K562 (cell line): Measurements from ENCODE around the gene SYNJ2. TPM values are rescaled to one million over a fixed set of nuclear protein-coding genes. Genes with fewer than 3 reads are reported as not detected.

Experiments
- ATAC-seq: fragments of 200-7000 bp; cut with Tn5 transposase; 3 replicates; pipeline ENCODE4 v1.9.1; 2020; ENCODE audit warnings: moderate library complexity
- BruUV-seq: library from RNA; stranded (reverse); fragments of 400-500 nt; replicated peaks from 2 replicates; lab custom pipeline; 2021; lab: Mats Ljungman, UMichigan
- CTCF ChIA-PET: fragments of 300-600 bp; formaldehyde crosslinking; extraction: SDS; loops from one replicate; lab custom pipeline; 2021; ENCODE audit warnings: low intra/inter-chr PET ratio; lab: Yijun Ruan, JAX
- POLR2A ChIA-PET: fragments of 300-600, 350-650 bp; sonication (Branson Sonifier 250); formaldehyde crosslinking; extraction: SDS; loops from one replicate; lab custom pipeline; 2021; ENCODE audit warnings: antibody characterized with exemption, inconsistent platforms; lab: Yijun Ruan, JAX
- DNase-seq, 4 experiments: peaks; one replicate each; pipeline versions ENCODE4 v3.0.0 to v3.0.0-alpha.2; 2011 to 2018; ENCODE audit warnings: low spot score in 3 of 4, mixed read lengths in 3 of 4; ENCODE audit errors: extremely low read depth in 1 of 4
- FAIRE-seq: peaks from 2 replicates; lab custom pipeline; 2011; peaks lifted over from hg19 to GRCh38; lab: Jason Lieb, UNC
- H2AFZ ChIP-seq: 2 replicates; pipeline ENCODE4 v1.6.0; 2011; ENCODE audit warnings: low read depth, low read length, control low read depth, inconsistent platforms
- H3K27ac ChIP-seq: fragments of 200-600 bp; 3 replicates; pipeline ENCODE4 v1.8.0; 2011; ENCODE audit warnings: low read depth, mild to moderate bottlenecking, control low read depth, inconsistent platforms, low read length, moderate library complexity, mixed read lengths; ENCODE audit errors: extremely low read depth
- H3K27me3 ChIP-seq, 2 experiments: fragments of 300-600 bp in 1 of 2; 2 replicates in 1 of 2; 3 replicates in 1 of 2; pipeline versions ENCODE4 v1.6.0 to v1.8.0; 2011; ENCODE audit warnings: inconsistent platforms in 2 of 2, low read length in 2 of 2, mild to moderate bottlenecking in 1 of 2, mixed read lengths in 1 of 2, moderate library complexity in 1 of 2; ENCODE audit not compliant: control insufficient read depth in 2 of 2, insufficient read depth in 2 of 2
- H3K36me3 ChIP-seq: fragments of 300-600 bp; 3 replicates; pipeline ENCODE4 v1.8.0; 2011; ENCODE audit warnings: mild to moderate bottlenecking, low read length, inconsistent platforms; ENCODE audit not compliant: control insufficient read depth, insufficient read depth
- H3K4me1 ChIP-seq, 2 experiments: fragments of 200-600 bp in 1 of 2; replicated peaks in 1 of 2; 2 replicates in 1 of 2; 3 replicates in 1 of 2; pipeline versions ENCODE4 v1.5.1 to v1.8.0; 2011; ENCODE audit warnings: inconsistent platforms in 2 of 2, low read length in 2 of 2, mild to moderate bottlenecking in 1 of 2, mixed read lengths in 1 of 2, moderate library complexity in 1 of 2; ENCODE audit not compliant: control insufficient read depth in 2 of 2, insufficient read depth in 2 of 2
- H3K4me2 ChIP-seq: 2 replicates; pipeline ENCODE4 v1.6.1; 2011; ENCODE audit warnings: low read length, control low read depth, inconsistent platforms, mixed read lengths; ENCODE audit not compliant: insufficient read depth
- H3K4me3 ChIP-seq: fragments of 200-600 bp; sonication (generic), shearing (Covaris generic); 2 replicates; pipeline ENCODE4 v1.5.1; 2016; ENCODE audit warnings: control low read depth, inconsistent platforms
- H3K79me2 ChIP-seq: fragments of 200-600 bp; 3 replicates; pipeline ENCODE4 v1.8.0; 2011; ENCODE audit warnings: low read length, inconsistent platforms; ENCODE audit not compliant: control insufficient read depth, insufficient read depth
- H3K9ac ChIP-seq, 2 experiments: 2 replicates each; pipeline versions ENCODE4 v1.6.0 to v1.6.1; 2011; ENCODE audit warnings: low read depth in 2 of 2, low read length in 2 of 2, control low read depth in 1 of 2, inconsistent platforms in 1 of 2, mild to moderate bottlenecking in 1 of 2, mixed read lengths in 1 of 2; ENCODE audit not compliant: insufficient read depth in 1 of 2
- H3K9me1 ChIP-seq: one replicate; pipeline ENCODE4 v1.6.0; 2011; ENCODE audit warnings: inconsistent platforms, mild to moderate bottlenecking, low read length, moderate library complexity; ENCODE audit not compliant: control insufficient read depth, insufficient read depth
- H3K9me3 ChIP-seq: replicated peaks from 2 replicates; pipeline ENCODE4 v1.5.1; 2011; ENCODE audit warnings: low read depth, low read length, inconsistent platforms; ENCODE audit not compliant: control insufficient read depth, insufficient read depth
- H4K20me1 ChIP-seq: replicated peaks from 2 replicates; pipeline ENCODE4 v1.6.1; 2011; ENCODE audit warnings: low read length, inconsistent platforms, mixed read lengths; ENCODE audit not compliant: control insufficient read depth, insufficient read depth
- CREB1 ChIP-seq, 2 experiments: sonication (generic) in 1 of 2; formaldehyde crosslinking in 1 of 2; IDR thresholded peaks; 2 replicates each; pipeline versions ENCODE4 v1.6.1 to v1.8.0; 2012 to 2022; ENCODE audit warnings: inconsistent platforms in 1 of 2, mild to moderate bottlenecking in 1 of 2, missing genetic modification reagents in 1 of 2, moderate library complexity in 1 of 2
- CTBP1 ChIP-seq: fragments of 450-650 bp; IDR thresholded peaks from 2 replicates; pipeline ENCODE4 v1.6.1; 2016; ENCODE audit warnings: borderline replicate concordance
- DMBX1 ChIP-seq: fragments of 250-450 bp; sonication (Bioruptor Pico); IDR thresholded peaks from 2 replicates; pipeline ENCODE4 v1.8.0; 2022; ENCODE audit warnings: inconsistent platforms, mild to moderate bottlenecking, moderate library complexity, borderline replicate concordance
- FOXJ3 ChIP-seq: sonication (generic); formaldehyde crosslinking; IDR thresholded peaks from 2 replicates; pipeline ENCODE4 v1.4.0; 2020; ENCODE audit warnings: mild to moderate bottlenecking, missing genetic modification reagents
- HCFC1 ChIP-seq: IDR thresholded peaks from 2 replicates; pipeline ENCODE4 v1.6.1; 2012; ENCODE audit warnings: low read depth, low read length, improper control_type of control experiment
- KDM4B ChIP-seq, 2 experiments: fragments of 450-650 bp in 1 of 2; sonication (generic) in 1 of 2; IDR thresholded peaks; 2 replicates each; pipeline ENCODE4 v1.6.1; 2016 to 2017; ENCODE audit warnings: borderline replicate concordance in 2 of 2, antibody characterized with exemption in 1 of 2, low read depth in 1 of 2, mild to moderate bottlenecking in 1 of 2
- MEF2A ChIP-seq: IDR thresholded peaks from 2 replicates; pipeline ENCODE4 v1.6.1; 2011; ENCODE audit warnings: low read depth, mild to moderate bottlenecking, low read length, moderate library complexity; ENCODE audit not compliant: control insufficient read depth
- NCOA1 ChIP-seq: fragments of 450-650 bp; IDR thresholded peaks from 2 replicates; pipeline ENCODE4 v1.6.1; 2016; ENCODE audit warnings: low read depth
- PYGO2 ChIP-seq: fragments of 450-650 bp; IDR thresholded peaks from 2 replicates; pipeline ENCODE4 v1.6.1; 2016; ENCODE audit warnings: mild to moderate bottlenecking, missing genetic modification characterization, moderate library complexity, missing compliant biosample characterization
- RBBP5 ChIP-seq: fragments of 200-600 bp; sonication (generic); IDR thresholded peaks from 2 replicates; pipeline ENCODE4 v1.6.1; 2012; ENCODE audit warnings: borderline replicate concordance, mild to moderate bottlenecking, low read length, control low read depth, inconsistent platforms; ENCODE audit not compliant: insufficient read depth, poor library complexity, severe bottlenecking
- TBL1XR1 ChIP-seq, 2 experiments: IDR thresholded peaks; 2 replicates each; pipeline ENCODE4 v1.6.1; 2012; ENCODE audit warnings: improper control_type of control experiment in 2 of 2, low read length in 2 of 2, mild to moderate bottlenecking in 1 of 2
- TBP ChIP-seq: optimal IDR thresholded peaks from 2 replicates; pipeline ENCODE3; 2011; ENCODE audit warnings: low read depth, low read length, improper control_type of control experiment
- ZKSCAN3 ChIP-seq: fragments of 250-450 bp; sonication (Bioruptor Pico); IDR thresholded peaks from 2 replicates; pipeline ENCODE4 v1.4.0; 2020
- WGBS: fragments of 100-300 bp; shearing (Covaris generic); methylation state at CpG from one replicate; pipeline ENCODE4 v1.1.6; 2016; ENCODE audit warnings: low coverage, mixed read lengths; ENCODE audit not compliant: insufficient coverage; ENCODE audit errors: missing lambda C conversion rate; 5-methylcytosine and 5-hydroxymethylcytosine counted together
- in situ Hi-C: fragments of 300-500 bp; cut with MboI; formaldehyde crosslinking; loops from 4 replicates; pipeline ENCODE4 v1.15.0; 2018; ENCODE audit warnings: inconsistent platforms, mixed read lengths
- intact Hi-C: fragments of 100-400 bp; cut with micrococcal nuclease; formaldehyde crosslinking; loops from 2 replicates; pipeline ENCODE4 v1.14.2; 2022
- polyA plus RNA-seq, 8 experiments: library from polyadenylated mRNA; depleted of rRNA in 4 of 8; stranded (reverse) in 5 of 8; unstranded in 3 of 8; fragments of >200 nt; fragmentation: Nextera tagmentation in 2 of 8; fragmentation: Illumina TruSeq in 1 of 8; extraction: Ambion mirVana in 2 of 8; extraction: Trizol in 1 of 8; gene quantifications; 2 replicates each; pipeline versions ENCODE4 v1.2.1 to v1.2.3, GENCODE V29; 2011 to 2014; ENCODE audit warnings: inconsistent platforms in 1 of 8, missing spikeins in 1 of 8
- total RNA-seq, 7 experiments: library from RNA; depleted of rRNA in 6 of 7; stranded (reverse); fragments of >200 nt in 6 of 7; fragmentation: Illumina TruSeq in 2 of 7; extraction: Trizol in 2 of 7; gene quantifications; 2 replicates each; pipeline versions ENCODE4 v1.2.1 to v1.2.3, GENCODE V29; 2011 to 2021; ENCODE audit warnings: low replicate concordance in 1 of 7
- TF ChIP-seq, protein P1 (sequence below): fragments of 250-450 bp; sonication (Bioruptor Pico); IDR thresholded peaks from 2 replicates; pipeline ENCODE4 v1.9.0; 2021; ENCODE audit warnings: mild to moderate bottlenecking, inconsistent platforms
- TF ChIP-seq, protein P2 (sequence below), 2 experiments: fragments of 450-650 bp; IDR thresholded peaks; 2 replicates each; pipeline ENCODE4 v1.6.1; 2016
- TF ChIP-seq, protein P3 (sequence below): sonication (generic); formaldehyde crosslinking; IDR thresholded peaks from 2 replicates; pipeline ENCODE4 v1.8.1; 2023; ENCODE audit warnings: mild to moderate bottlenecking, missing genetic modification reagents, moderate library complexity

Gene SYNJ2
- total and polyA plus RNA-seq, 9 of the 15 experiments (the other 6 are each of a cell fraction or from before 2014, with no cell fraction given) = 3.0 to 27.7 (median 17.8) TPM

DNA sequence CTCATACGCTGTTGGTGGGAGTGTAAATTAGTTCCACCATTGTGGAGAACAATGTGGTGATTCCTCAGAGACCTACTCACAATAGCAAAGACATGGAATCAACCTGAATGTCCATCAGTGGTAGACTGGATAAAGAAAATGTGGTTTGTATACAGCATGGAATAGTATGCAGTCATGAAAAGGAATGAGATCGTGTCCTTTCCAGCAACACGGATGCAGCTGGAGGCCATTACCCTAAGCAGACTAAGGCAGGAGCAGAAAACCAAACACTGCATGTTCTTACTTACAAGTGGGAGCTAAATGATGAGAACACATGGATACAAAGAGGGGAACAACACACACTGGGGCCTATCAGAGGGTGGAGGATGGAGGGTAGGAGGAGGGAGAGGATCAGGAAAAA is 54.6 kb downstream of the SYNJ2 start (continued):
- TF ChIP-seq, protein P1, sequence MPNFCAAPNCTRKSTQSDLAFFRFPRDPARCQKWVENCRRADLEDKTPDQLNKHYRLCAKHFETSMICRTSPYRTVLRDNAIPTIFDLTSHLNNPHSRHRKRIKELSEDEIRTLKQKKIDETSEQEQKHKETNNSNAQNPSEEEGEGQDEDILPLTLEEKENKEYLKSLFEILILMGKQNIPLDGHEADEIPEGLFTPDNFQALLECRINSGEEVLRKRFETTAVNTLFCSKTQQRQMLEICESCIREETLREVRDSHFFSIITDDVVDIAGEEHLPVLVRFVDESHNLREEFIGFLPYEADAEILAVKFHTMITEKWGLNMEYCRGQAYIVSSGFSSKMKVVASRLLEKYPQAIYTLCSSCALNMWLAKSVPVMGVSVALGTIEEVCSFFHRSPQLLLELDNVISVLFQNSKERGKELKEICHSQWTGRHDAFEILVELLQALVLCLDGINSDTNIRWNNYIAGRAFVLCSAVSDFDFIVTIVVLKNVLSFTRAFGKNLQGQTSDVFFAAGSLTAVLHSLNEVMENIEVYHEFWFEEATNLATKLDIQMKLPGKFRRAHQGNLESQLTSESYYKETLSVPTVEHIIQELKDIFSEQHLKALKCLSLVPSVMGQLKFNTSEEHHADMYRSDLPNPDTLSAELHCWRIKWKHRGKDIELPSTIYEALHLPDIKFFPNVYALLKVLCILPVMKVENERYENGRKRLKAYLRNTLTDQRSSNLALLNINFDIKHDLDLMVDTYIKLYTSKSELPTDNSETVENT (CRISPR knock-in tag) = no peak
- no peak for TF ChIP-seq HCFC1
- TF ChIP-seq FOXJ3 (CRISPR knock-in tag) = no peak
- no peak for TF ChIP-seq MEF2A
- TF ChIP-seq KDM4B (IDR thresholded peaks at IDR 0.05; ENCODE audit: borderline replicate concordance in 2 of 2, low read depth in 1 of 2) = no peak
- TF ChIP-seq TBP = no peak
- TF ChIP-seq RBBP5 = no peak
- TF ChIP-seq TBL1XR1 (IDR thresholded peaks at IDR 0.05; ENCODE audit: low read length in 2 of 2) = no peak
- TF ChIP-seq, all 486 proteins: peak for 8

DNA sequence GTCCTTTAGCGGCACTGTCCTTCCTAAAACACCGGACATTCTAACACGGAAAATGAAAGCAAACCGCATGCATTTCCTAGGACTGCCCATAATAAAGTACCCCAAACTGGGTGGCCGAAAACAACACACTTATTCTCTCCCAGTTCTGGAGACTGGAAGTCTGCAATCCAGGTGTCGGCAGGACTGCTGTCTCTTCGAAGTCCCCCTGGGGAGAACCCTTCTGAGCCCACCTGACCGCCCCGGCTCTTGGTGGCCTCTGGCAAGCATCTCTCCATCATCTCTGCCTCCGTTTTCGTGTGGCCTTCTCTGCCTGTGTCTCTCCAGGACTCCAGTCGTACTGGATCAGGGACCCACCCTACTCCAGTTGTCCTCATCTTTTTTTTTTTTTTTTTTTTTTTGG is 55.4 kb downstream of the SYNJ2 start:
- peaks cover 37 to 52% of the 10 kb centered on the region in 2 experiments for H3K4me1 ChIP-seq
- FAIRE-seq = no peak
- H3K4me3 ChIP-seq = no peak overlapping the region
- no peaks in the 10 kb centered on the region for H3K27me3 ChIP-seq
- H4K20me1 ChIP-seq = no peaks in the 10 kb centered on the region
- no peak overlapping the region for H2AFZ ChIP-seq
- in situ Hi-C loops = no loop called here
- H3K9me1 ChIP-seq = peaks cover 10% of the 10 kb centered on the region
- intact Hi-C loops = no loop called here
- CTCF ChIA-PET = no interaction called here
- ATAC-seq = no peak
- 82% methylated on average over 11 of the region's 12 CpGs for WGBS
- H3K9ac ChIP-seq = no peak overlapping the region
- peaks cover 18% of the 10 kb centered on the region; the same call in 2 of the 3 replicates for H3K36me3 ChIP-seq
- DNase-seq = no peak
- BruUV-seq = no TSS peak
- no peak for TF ChIP-seq NCOA1
- TF ChIP-seq RBBP5 = no peak
- no peak for TF ChIP-seq CREB1 (IDR thresholded peaks at IDR 0.05)
- TF ChIP-seq CREB1 (CRISPR knock-in tag; IDR thresholded peaks at IDR 0.05) = no peak
- no peak for TF ChIP-seq ZKSCAN3 (CRISPR knock-in tag)
- TF ChIP-seq DMBX1 = no peak
- no peak for TF ChIP-seq CTBP1
- TF ChIP-seq PYGO2 (tag) = no peak
- TF ChIP-seq, protein P2, sequence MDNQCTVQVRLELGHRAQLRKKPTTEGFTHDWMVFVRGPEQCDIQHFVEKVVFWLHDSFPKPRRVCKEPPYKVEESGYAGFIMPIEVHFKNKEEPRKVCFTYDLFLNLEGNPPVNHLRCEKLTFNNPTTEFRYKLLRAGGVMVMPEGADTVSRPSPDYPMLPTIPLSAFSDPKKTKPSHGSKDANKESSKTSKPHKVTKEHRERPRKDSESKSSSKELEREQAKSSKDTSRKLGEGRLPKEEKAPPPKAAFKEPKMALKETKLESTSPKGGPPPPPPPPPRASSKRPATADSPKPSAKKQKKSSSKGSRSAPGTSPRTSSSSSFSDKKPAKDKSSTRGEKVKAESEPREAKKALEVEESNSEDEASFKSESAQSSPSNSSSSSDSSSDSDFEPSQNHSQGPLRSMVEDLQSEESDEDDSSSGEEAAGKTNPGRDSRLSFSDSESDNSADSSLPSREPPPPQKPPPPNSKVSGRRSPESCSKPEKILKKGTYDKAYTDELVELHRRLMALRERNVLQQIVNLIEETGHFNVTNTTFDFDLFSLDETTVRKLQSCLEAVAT (IDR thresholded peaks at IDR 0.05) = no peak
- TF ChIP-seq, protein P3, sequence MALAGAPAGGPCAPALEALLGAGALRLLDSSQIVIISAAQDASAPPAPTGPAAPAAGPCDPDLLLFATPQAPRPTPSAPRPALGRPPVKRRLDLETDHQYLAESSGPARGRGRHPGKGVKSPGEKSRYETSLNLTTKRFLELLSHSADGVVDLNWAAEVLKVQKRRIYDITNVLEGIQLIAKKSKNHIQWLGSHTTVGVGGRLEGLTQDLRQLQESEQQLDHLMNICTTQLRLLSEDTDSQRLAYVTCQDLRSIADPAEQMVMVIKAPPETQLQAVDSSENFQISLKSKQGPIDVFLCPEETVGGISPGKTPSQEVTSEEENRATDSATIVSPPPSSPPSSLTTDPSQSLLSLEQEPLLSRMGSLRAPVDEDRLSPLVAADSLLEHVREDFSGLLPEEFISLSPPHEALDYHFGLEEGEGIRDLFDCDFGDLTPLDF (CRISPR knock-in tag) = no peak
- POLR2A ChIA-PET = interaction anchor here (0.6 to 0.7 kb wide), 2 partner anchors 20 to 54 kb away, joined by 3 to 4 read pairs; no protein-coding TSS in a partner anchor
- peaks cover 9% of the 10 kb centered on the region; the same call in 2 of the 3 replicates for H3K79me2 ChIP-seq
- H3K9me3 ChIP-seq = no peaks in the 10 kb centered on the region
- H3K4me2 ChIP-seq = no peak overlapping the region
- H3K27ac ChIP-seq = no peak overlapping the region
